CD4-positive, alpha-beta T cell (primary cell): Measurements from ENCODE around the gene USP25. TPM values are rescaled to one million over a fixed set of nuclear protein-coding genes. Genes with fewer than 3 reads are reported as not detected.
A peak's percentile ranks its signal among the peaks of the same experiment; 100 is the strongest.

ENCODE experiments used
- ATAC-seq: fragments of 200-7000 bp; cut with Tn5 transposase; one replicate; pipeline ENCODE4 v1.10.0; 2022; ENCODE audit warnings: mild to moderate bottlenecking; ENCODE audit not compliant: poor library complexity
- CTCF ChIA-PET: fragments of 350-600 bp; sonication (Branson Sonifier 250); formaldehyde crosslinking; loops from one replicate; lab custom pipeline; 2021; ENCODE audit warnings: antibody characterized with exemption, inconsistent platforms; lab: Charles Lee
- POLR2A ChIA-PET: fragments of 350-600 bp; sonication (Branson Sonifier 250); formaldehyde crosslinking; loops from one replicate; lab custom pipeline; 2021; ENCODE audit warnings: antibody characterized with exemption, inconsistent platforms; lab: Charles Lee
- DNase-seq, 14 experiments: peaks; one replicate each; pipeline ENCODE4 v3.0.0-alpha.2; 2013 to 2020; ENCODE audit warnings: mixed read lengths in 2 of 14
- H3K27ac ChIP-seq, 2 donors: one replicate each; pipeline versions ENCODE4 v1.5.1 to v1.7.0; 2013; ENCODE audit warnings: low read length in 2 of 2, low read depth in 1 of 2, mild to moderate bottlenecking in 1 of 2
- H3K27me3 ChIP-seq, 2 experiments: 1 replicate in 1 of 2; 2 replicates in 1 of 2; pipeline versions ENCODE4 v1.6.1 to v1.7.0; 2013; ENCODE audit warnings: low read length in 2 of 2, control low read depth in 1 of 2, mild to moderate bottlenecking in 1 of 2, moderate library complexity in 1 of 2; ENCODE audit not compliant: insufficient read depth in 2 of 2, control insufficient read depth in 1 of 2
- H3K36me3 ChIP-seq: one replicate; pipeline ENCODE4 v1.6.1; 2013; ENCODE audit warnings: low read length, control low read depth; ENCODE audit not compliant: insufficient read depth
- H3K4me1 ChIP-seq: one replicate; pipeline ENCODE4 v1.6.1; 2013; ENCODE audit warnings: low read length, control low read depth; ENCODE audit not compliant: insufficient read depth
- H3K4me3 ChIP-seq: one replicate; pipeline ENCODE4 v1.5.1; 2013; ENCODE audit warnings: mild to moderate bottlenecking, low read length, moderate library complexity
- H3K9me3 ChIP-seq, 2 experiments: 1 replicate in 1 of 2; 2 replicates in 1 of 2; pipeline versions ENCODE4 v1.6.1 to v1.7.0; 2013; ENCODE audit warnings: low read length in 2 of 2, mild to moderate bottlenecking in 2 of 2, control low read depth in 1 of 2, moderate library complexity in 1 of 2; ENCODE audit not compliant: control insufficient read depth in 1 of 2, insufficient read depth in 1 of 2
- H3K27ac Mint-ChIP-seq: one replicate; pipeline ENCODE4 v1.8.0; 2020; ENCODE audit warnings: mixed read lengths
- H3K27me3 Mint-ChIP-seq: one replicate; pipeline ENCODE4 v1.8.0; 2021; ENCODE audit warnings: mixed read lengths
- H3K36me3 Mint-ChIP-seq: one replicate; pipeline ENCODE4 v1.8.0; 2021; ENCODE audit warnings: low read depth, mixed read lengths
- H3K4me1 Mint-ChIP-seq: one replicate; pipeline ENCODE4 v1.8.0; 2021; ENCODE audit warnings: low read depth, mixed read lengths
- H3K4me3 Mint-ChIP-seq: one replicate; pipeline ENCODE4 v1.8.0; 2020; ENCODE audit warnings: mild to moderate bottlenecking, mixed read lengths
- H3K9me3 Mint-ChIP-seq: one replicate; pipeline ENCODE4 v1.8.0; 2020; ENCODE audit warnings: mixed read lengths
- CTCF ChIP-seq: fragments of 200-600 bp; IDR thresholded peaks from one replicate; pipeline ENCODE4 v1.8.0; 2022; ENCODE audit warnings: antibody characterized with exemption, mild to moderate bottlenecking
- intact Hi-C, 2 experiments: fragments of 100-400 bp; cut with DNase I in 1 of 2; cut with micrococcal nuclease in 1 of 2; formaldehyde crosslinking; loops; one replicate each; pipeline versions ENCODE4 v1.15.1 to v1.9.0; 2023 to 2025; cut with DNase I, micrococcal nuclease
- total RNA-seq, 174 experiments: library from RNA in 2 of 174; stranded (reverse) in 2 of 174; gene quantifications; one replicate each; pipeline ENCODE4 v1.2.3 and lab custom pipeline; 2021 to 2026

USP25 gene
- total RNA-seq, 2 experiments from 2014 or later: 45.0 to 49.2 TPM

DNA sequence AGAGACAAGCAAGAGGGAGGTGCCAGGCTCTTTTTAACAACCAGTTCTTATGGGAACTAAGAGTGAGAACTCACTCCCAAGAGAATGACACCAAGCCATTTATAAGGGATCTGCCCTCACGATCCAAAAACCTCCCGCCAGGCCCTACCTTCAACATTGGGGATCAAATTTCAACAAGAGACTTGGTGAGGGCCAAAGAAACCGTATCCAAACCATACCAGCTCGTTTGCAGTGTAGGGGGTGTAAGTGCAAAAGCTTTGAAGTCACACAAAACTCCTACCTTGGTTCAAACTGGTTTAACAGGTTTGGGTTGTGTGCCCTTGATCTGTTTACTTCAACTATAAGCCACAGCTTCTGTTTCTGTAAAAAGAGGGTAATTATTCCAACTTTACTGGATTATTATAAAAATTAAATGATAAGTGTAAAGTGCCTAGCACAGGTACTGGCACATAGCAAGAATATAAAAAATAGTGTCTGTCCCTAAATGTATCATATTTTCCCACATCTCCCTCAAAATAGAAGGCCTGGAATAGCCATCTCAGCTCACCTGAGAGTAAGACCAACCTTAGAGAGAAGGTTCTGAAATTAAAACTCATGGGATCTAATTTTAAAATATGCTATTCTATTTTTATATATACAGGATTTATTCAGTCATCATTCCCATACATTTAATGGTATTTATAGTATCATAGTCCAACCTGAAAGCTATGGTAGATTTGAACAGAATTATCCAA, 7.0 kb upstream of the USP25 start:
- CTCF ChIA-PET: interaction anchor here (1.0 kb wide), 1 partner anchor 10 kb away, joined by 3 read pairs; no protein-coding TSS in a partner anchor
- no peak overlapping the region for H3K27ac Mint-ChIP-seq
- no peak for TF ChIP-seq CTCF
- peaks cover 7% of the 10 kb centered on the region for H3K9me3 Mint-ChIP-seq
- no peak overlapping the region for H3K4me3 Mint-ChIP-seq
- DNase-seq (no peak), ATAC-seq (no peak)
- Histone ChIP-seq H3K27me3 (no peaks in the 10 kb centered on the region), H3K27ac (no peak overlapping the region), H3K36me3 (no peaks in the 10 kb centered on the region), H3K9me3 (no peaks in the 10 kb centered on the region), H3K4me3 (no peak overlapping the region), H3K4me1 (no peaks in the 10 kb centered on the region)
- H3K36me3 Mint-ChIP-seq: no peaks in the 10 kb centered on the region
- H3K4me1 Mint-ChIP-seq: no peaks in the 10 kb centered on the region
- H3K27me3 Mint-ChIP-seq: no peaks in the 10 kb centered on the region
- POLR2A ChIA-PET: no interaction called here
- intact Hi-C loops: loop anchor here (5.0 to 10.0 kb wide), 5 partner anchors 100 to 1892 kb away; partner anchors contain the start of genes BTG3 (in 1 of the 2), LIPI (in 1 of the 2) and RBM11 (in 1 of the 2)

- DNase-seq (no peak), ATAC-seq (no peak)
- peaks cover under 1% of the 10 kb centered on the region for H3K4me1 Mint-ChIP-seq
- ChIA-PET POLR2A (no interaction called here), CTCF (no interaction called here)
- Histone ChIP-seq H3K36me3 (no peaks in the 10 kb centered on the region), H3K4me3 (no peak overlapping the region), H3K27ac (no peak overlapping the region), H3K4me1 (peaks cover 7% of the 10 kb centered on the region), H3K27me3 (no peaks in the 10 kb centered on the region), H3K9me3 (no peaks in the 10 kb centered on the region)
- peaks cover 4% of the 10 kb centered on the region for H3K27me3 Mint-ChIP-seq
- peaks cover 6% of the 10 kb centered on the region for H3K9me3 Mint-ChIP-seq
- no peak for TF ChIP-seq CTCF
- H3K36me3 Mint-ChIP-seq: peaks cover 4% of the 10 kb centered on the region
- no peak overlapping the region for H3K4me3 Mint-ChIP-seq
- intact Hi-C loops: loop anchor here (5.0 to 10.0 kb wide), 6 partner anchors 209 to 1889 kb away; partner anchors contain the start of genes BTG3 (in 1 of the 2), LIPI (in 1 of the 2) and RBM11 (in 1 of the 2)
- H3K27ac Mint-ChIP-seq: no peak overlapping the region
Measured at GRCh38 chr21:15725949-15726348, 3.8 kb upstream of the USP25 start.

DNA sequence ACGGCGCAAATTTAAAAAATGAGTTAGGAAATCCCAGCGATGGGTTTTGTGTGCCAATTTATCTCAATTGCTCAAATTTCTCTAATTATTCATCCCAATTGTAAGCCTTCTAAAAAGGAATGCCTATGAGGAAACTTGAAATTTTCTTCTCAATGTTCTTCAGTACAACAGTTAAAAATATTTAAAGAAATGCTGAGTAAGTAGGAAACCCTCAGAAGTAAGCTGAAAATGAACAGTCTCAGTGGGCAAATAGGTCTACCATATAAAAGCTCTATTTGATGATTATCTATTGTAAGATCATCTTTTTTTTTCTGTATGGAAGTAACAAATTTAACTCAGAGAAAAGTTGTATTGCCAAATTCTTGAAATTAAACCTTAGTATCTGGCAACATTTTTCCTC, 1.7 kb upstream of the USP25 start:
- intact Hi-C loops: loop anchor here (5.0 to 10.0 kb wide), 6 partner anchors 211 to 1887 kb away; partner anchors contain the start of genes BTG3 (in 1 of the 2), LIPI (in 1 of the 2) and RBM11 (in 1 of the 2)
- no peak for TF ChIP-seq CTCF
- Mint-ChIP-seq H3K36me3 (peaks cover 4% of the 10 kb centered on the region), H3K4me1 (peaks cover 21% of the 10 kb centered on the region), H3K27me3 (peaks cover 4% of the 10 kb centered on the region), H3K4me3 (no peak overlapping the region), H3K27ac (peak overlapping the region; percentile 85), H3K9me3 (no peaks in the 10 kb centered on the region)
- POLR2A ChIA-PET: interaction anchor here (0.7 to 0.8 kb wide), 2 partner anchors 36 to 662 kb away, joined by 3 read pairs; no protein-coding TSS in a partner anchor
- H3K9me3 ChIP-seq: no peaks in the 10 kb centered on the region
- no peak overlapping the region for H3K4me3 ChIP-seq
- H3K36me3 ChIP-seq: no peaks in the 10 kb centered on the region
- peaks cover 12% of the 10 kb centered on the region for H3K4me1 ChIP-seq
- ATAC-seq (no peak), DNase-seq (no peak)
- H3K27ac ChIP-seq: no peak overlapping the region
- CTCF ChIA-PET: interaction anchor here (1.2 kb wide), 1 partner anchor 21 kb away, joined by 4 read pairs; no protein-coding TSS in a partner anchor
- H3K27me3 ChIP-seq: no peaks in the 10 kb centered on the region
